OCI-LY1 (cell line): Measurements from ENCODE around the gene JOSD1.

Experiments used
- CTCF ChIP-seq: fragments of 200-600 bp; sonication (generic), shearing (Covaris generic); IDR thresholded peaks from 2 replicates; pipeline ENCODE4 v1.5.1; 2017; ENCODE audit warnings: mild to moderate bottlenecking, antibody characterized with exemption, low read length, moderate library complexity, mixed read lengths
- EZH2 ChIP-seq: fragments of 200-600 bp; sonication (generic), shearing (Covaris generic); IDR thresholded peaks from 2 replicates; pipeline ENCODE4 v1.8.0; 2017; ENCODE audit warnings: borderline replicate concordance, mixed run types, mild to moderate bottlenecking, antibody characterized with exemption, low read length, moderate library complexity, mixed read lengths

- no peak for TF ChIP-seq CTCF
- no peak for TF ChIP-seq EZH2
Observed at GRCh38 chr22:38694049-38694448, 6.7 kb downstream of the JOSD1 start.
